ENCODE data around the gene GNPNAT1. TPM values are rescaled to one million over a fixed set of nuclear protein-coding genes. Genes with fewer than 3 reads are reported as not detected.

The GNPNAT1 gene
- total and polyA plus RNA-seq, 2 of the 8 experiments (the other 6 are each of a cell fraction or from before 2014, with no cell fraction given), result 25.5 to 54.1 TPM

GRCh38 chr14:52729925-52730708, 61.3 kb downstream of the GNPNAT1 start, which contains the start of gene STYX (continued):
- TF ChIP-seq KDM5A (IDR thresholded peaks at IDR 0.05; ENCODE audit: low read length) (no peak), POLR2AphosphoS5 (IDR thresholded peaks at IDR 0.05; ENCODE audit: low read depth, low read length) (peak; percentile 92), E2F6 (IDR thresholded peaks at IDR 0.05) (no peak), CREB1 (IDR thresholded peaks at IDR 0.05) (peak; percentile 69), CEBPB (IDR thresholded peaks at IDR 0.05; ENCODE audit: low read depth, low read length) (no peak), MAFK (IDR thresholded peaks at IDR 0.05; ENCODE audit: low read depth, low read length) (no peak), TCF12 (IDR thresholded peaks at IDR 0.05; ENCODE audit: low read depth, low read length) (no peak), SP1 (IDR thresholded peaks at IDR 0.05; ENCODE audit: low read depth, low read length) (no peak), KDM4A (IDR thresholded peaks at IDR 0.05; ENCODE audit: low read depth, low read length, severe bottlenecking) (peak; percentile 89), CTBP2 (IDR thresholded peaks at IDR 0.05; ENCODE audit: borderline replicate concordance, insufficient read depth, insufficient read length, low read length) (no peak), NRF1 (IDR thresholded peaks at IDR 0.05; ENCODE audit: low read depth, low read length) (no peak), CBX8 (IDR thresholded peaks at IDR 0.05; ENCODE audit: borderline replicate concordance, low read depth, low read length) (no peak), TAF7 (optimal IDR thresholded peaks at IDR 0.05; ENCODE audit: borderline replicate concordance, low read depth, low read length) (peak; percentile 39), ZNF274 (IDR thresholded peaks at IDR 0.05; ENCODE audit: borderline replicate concordance, extremely low read depth, low read length) (no peak), POLR2A (IDR thresholded peaks at IDR 0.05; ENCODE audit: control extremely low read depth in 1 of 2, low read depth in 2 of 2, low read length in 2 of 2) (peak; percentile 91 to 94), SIN3A (conservative IDR thresholded peaks at IDR 0.05 in 1 of 2, IDR thresholded peaks at IDR 0.05 in 1 of 2; ENCODE audit: low read depth in 1 of 2, low read length in 2 of 2) (peak; percentile 15 to 58; a peak in 1 of 4 replicates), JUN (IDR thresholded peaks at IDR 0.05; ENCODE audit: low read depth, low read length) (no peak), HDAC2 (IDR thresholded peaks at IDR 0.05; ENCODE audit: borderline replicate concordance in 1 of 2, low read depth in 2 of 2, low read length in 2 of 2) (no peak), SP2 (IDR thresholded peaks at IDR 0.05; ENCODE audit: low read length) (no peak), EZH2 (IDR thresholded peaks at IDR 0.05; ENCODE audit: low read depth, low read length, severe bottlenecking) (no peak), RFX5 (IDR thresholded peaks at IDR 0.05; ENCODE audit: borderline replicate concordance, low read depth, low read length) (no peak), RBBP5 (IDR thresholded peaks at IDR 0.05; ENCODE audit: borderline replicate concordance, low read depth, low read length) (peak; percentile 95), SAP30 (IDR thresholded peaks at IDR 0.05; ENCODE audit: insufficient read depth, insufficient replicate concordance, low read length) (no peak), HDAC6 (IDR thresholded peaks at IDR 0.05; ENCODE audit: low read depth, low read length) (no peak)

All from H1 (cell line).